ENCODE results near the gene GRK5.
"Not testable (repeated sequence)": the region's sequence is repeated elsewhere in the genome, so short reads cannot be mapped to it uniquely, and the experiment has no call there.

The GRK5 gene

GRCh38 chr10:119250641-119251314, 43.4 kb downstream of the GRK5 start:
- no peak for DNase-seq (ENCODE audit: low spot score)

GRCh38 chr10:119251315-119251708, 43.9 kb downstream of the GRK5 start:
- DNase-seq (ENCODE audit: low spot score) = no peak

- no peak for DNase-seq (ENCODE audit: low spot score)
These were observed 44.7 kb downstream of the GRK5 start for GRCh38 chr10:119252051-119252465.

- DNase-seq (ENCODE audit: low spot score) = no peak
These were observed 45.2 kb downstream of the GRK5 start for GRCh38 chr10:119252470-119253151.

- no peak for DNase-seq (ENCODE audit: low spot score)
These were observed 46.2 kb downstream of the GRK5 start for GRCh38 chr10:119253433-119254174.

- no peak for DNase-seq (ENCODE audit: low spot score)
These were observed 47.0 kb downstream of the GRK5 start for GRCh38 chr10:119254335-119254734.

- DNase-seq (ENCODE audit: low spot score) = no peak
These were observed 48.7 kb downstream of the GRK5 start for GRCh38 chr10:119256030-119256429.

GRCh38 chr10:119256897-119257296, 49.5 kb downstream of the GRK5 start:
- no peak for DNase-seq (ENCODE audit: low spot score)

GRCh38 chr10:119257899-119258419, 50.6 kb downstream of the GRK5 start:
- no peak for DNase-seq (ENCODE audit: low spot score)

GRCh38 chr10:119259345-119259744, 52.0 kb downstream of the GRK5 start:
- DNase-seq (ENCODE audit: low spot score) = no peak

GRCh38 chr10:119261016-119261415, 53.6 kb downstream of the GRK5 start:
- not testable (repeated sequence) for DNase-seq (ENCODE audit: low spot score)

GRCh38 chr10:119263951-119264617, 56.7 kb downstream of the GRK5 start:
- DNase-seq (ENCODE audit: low spot score) = no peak

GRCh38 chr10:119265691-119266090, 58.3 kb downstream of the GRK5 start:
- DNase-seq (ENCODE audit: low spot score) = no peak

GRCh38 chr10:119267384-119267783, 60.0 kb downstream of the GRK5 start:
- DNase-seq (ENCODE audit: low spot score) = no peak

GRCh38 chr10:119268428-119268827, 61.1 kb downstream of the GRK5 start:
- no peak for DNase-seq (ENCODE audit: low spot score)

GRCh38 chr10:119268871-119269506, 61.6 kb downstream of the GRK5 start:
- no peak for DNase-seq (ENCODE audit: low spot score)

GRCh38 chr10:119269737-119270136, 62.4 kb downstream of the GRK5 start:
- no peak for DNase-seq (ENCODE audit: low spot score)

- DNase-seq (ENCODE audit: low spot score) = no peak
These were observed 63.5 kb downstream of the GRK5 start for GRCh38 chr10:119270762-119271366.

- DNase-seq (ENCODE audit: low spot score) = not testable (repeated sequence)
These were observed 65.0 kb downstream of the GRK5 start for GRCh38 chr10:119272338-119272734.

- no peak for DNase-seq (ENCODE audit: low spot score)
These were observed 65.4 kb downstream of the GRK5 start for GRCh38 chr10:119272736-119273135.

- DNase-seq (ENCODE audit: low spot score) = no peak
These were observed 66.0 kb downstream of the GRK5 start for GRCh38 chr10:119273413-119273812.
